ENCODE data around the gene PLPP4.
A peak's percentile ranks its signal among the peaks of the same experiment; 100 is the strongest.

Gene PLPP4

GRCh38 chr10:120530699-120531098 lies 73.7 kb downstream of the PLPP4 start:
- DNase-seq = no peak

- DNase-seq = no peak
These were observed 81.1 kb downstream of the PLPP4 start for GRCh38 chr10:120538091-120538490.

DNA sequence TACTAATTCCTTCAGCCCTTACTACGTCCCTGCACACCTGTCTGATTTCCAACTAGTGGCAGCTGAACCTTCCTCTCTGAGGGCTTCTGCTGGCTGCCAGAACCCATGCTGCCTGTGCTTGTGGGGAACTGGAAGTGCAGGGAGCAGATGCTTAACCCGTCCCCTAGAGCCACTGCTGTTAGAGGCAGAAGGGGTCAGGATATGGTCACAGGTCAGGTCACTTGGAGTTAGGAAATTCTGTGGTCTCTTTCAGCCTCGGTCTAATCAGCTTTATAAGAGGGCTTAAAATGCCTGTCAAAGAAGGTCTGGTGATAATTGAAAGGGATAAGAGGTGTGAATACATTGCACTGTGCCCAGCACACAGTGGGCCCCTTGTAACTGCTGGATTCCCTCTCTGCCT lies 82.0 kb downstream of the PLPP4 start:
- DNase-seq = no peak

- no peak for DNase-seq
These were observed 83.5 kb downstream of the PLPP4 start for GRCh38 chr10:120540486-120540885.

GRCh38 chr10:120541984-120542383 lies 85.0 kb downstream of the PLPP4 start:
- no peak for DNase-seq

DNA sequence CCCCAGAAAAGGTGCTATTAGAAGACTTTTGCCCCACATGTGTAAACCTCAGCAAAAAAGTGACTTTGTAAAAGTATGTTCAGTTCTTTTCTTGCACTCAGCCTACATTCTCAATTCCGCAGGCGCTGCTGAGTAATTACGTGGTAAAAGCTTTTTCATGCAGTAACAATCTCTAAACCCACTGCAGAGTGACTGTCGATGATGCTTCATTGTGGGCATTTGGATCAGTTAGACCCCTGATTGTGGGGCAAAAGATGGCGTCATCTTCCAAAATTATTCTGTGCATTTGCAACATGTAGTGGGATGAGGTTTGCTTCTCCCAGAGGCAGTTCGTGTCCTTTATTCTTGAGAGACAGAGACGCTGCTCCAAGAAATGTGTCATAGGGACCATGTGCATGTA lies 85.6 kb downstream of the PLPP4 start:
- DNase-seq = no peak

GRCh38 chr10:120543291-120543690 lies 86.3 kb downstream of the PLPP4 start:
- no peak for DNase-seq

- DNase-seq = no peak
These were observed 91.2 kb downstream of the PLPP4 start for GRCh38 chr10:120548210-120548609.

GRCh38 chr10:120552262-120552661 lies 95.2 kb downstream of the PLPP4 start:
- DNase-seq = no peak

DNA sequence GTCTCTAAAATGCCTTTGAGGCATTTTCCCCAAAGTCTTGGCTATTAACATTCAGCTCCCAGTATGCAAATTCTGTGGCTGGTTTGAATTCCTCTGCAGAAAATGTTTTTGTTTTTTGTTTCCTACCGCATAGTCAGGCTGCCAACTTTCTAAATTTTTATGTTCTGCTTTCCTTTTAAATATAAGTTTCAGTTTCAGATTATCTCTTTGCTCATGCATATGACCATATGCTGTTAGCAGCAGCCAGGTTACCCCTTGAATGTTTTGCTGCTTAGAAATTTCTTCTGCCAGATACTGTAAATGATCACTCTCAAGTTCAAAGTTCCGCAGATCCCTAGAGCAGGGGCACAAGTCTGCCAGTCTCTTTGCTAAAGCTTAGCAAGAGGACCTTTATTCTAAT lies 96.9 kb downstream of the PLPP4 start:
- DNase-seq = no peak

DNA sequence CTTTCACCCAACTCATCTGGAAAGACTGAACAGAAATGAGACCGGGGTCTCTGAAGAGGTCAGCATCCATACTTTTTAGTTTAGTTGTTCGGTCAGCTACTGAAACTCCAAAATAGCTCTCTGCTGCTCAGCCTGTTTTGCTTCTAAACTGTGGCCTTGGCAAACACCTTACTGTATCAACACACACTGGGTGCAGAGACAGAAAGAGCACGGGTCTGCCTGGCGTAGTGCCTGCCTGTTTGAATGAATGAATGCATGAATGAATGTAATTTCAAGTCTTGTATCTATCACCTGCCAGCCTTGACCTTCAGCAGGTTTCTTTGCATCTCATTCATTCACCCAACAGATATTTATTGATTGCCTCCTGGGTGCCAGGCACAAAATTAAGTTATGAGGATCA lies 98.4 kb downstream of the PLPP4 start:
- no peak for DNase-seq

DNA sequence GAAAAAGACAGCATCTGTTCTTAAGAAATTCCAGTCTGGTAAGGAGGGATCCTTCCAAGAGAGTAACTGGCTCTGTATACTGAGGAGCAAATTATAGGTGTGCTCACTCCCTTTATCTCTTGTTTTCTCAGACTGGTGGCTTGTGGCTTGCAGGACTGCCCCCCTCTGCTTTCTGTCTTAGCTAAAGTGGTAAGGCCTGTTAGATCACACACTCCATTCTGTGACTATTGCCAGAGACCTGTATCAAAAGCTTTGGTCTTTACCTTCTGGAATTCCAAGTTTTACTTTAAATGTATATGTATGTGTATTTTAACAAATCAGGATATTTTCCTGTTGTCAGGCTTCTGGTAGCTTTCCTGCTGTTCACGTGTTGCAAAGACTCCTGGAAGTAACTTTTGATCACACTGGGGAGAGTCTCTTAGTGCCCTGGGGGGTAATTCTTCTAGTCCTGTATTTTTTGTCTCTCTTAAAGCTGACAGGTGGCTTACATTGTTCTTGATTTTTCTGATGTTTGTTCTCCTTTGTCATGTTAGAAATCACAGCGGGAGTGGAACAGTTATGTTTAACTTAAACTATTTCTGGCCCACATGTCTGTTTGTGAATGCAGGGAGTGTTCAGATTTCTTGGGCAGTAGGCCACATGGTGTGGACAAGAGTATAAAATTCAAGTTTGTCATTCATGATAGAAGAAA lies 99.0 kb downstream of the PLPP4 start:
- DNase-seq = no peak

- DNase-seq = no peak
These were observed 100.3 kb downstream of the PLPP4 start for GRCh38 chr10:120557311-120557710.

- DNase-seq = no peak
These were observed 102.8 kb downstream of the PLPP4 start for GRCh38 chr10:120559800-120560199.

GRCh38 chr10:120562956-120563355 lies 105.9 kb downstream of the PLPP4 start:
- DNase-seq = no peak

DNA sequence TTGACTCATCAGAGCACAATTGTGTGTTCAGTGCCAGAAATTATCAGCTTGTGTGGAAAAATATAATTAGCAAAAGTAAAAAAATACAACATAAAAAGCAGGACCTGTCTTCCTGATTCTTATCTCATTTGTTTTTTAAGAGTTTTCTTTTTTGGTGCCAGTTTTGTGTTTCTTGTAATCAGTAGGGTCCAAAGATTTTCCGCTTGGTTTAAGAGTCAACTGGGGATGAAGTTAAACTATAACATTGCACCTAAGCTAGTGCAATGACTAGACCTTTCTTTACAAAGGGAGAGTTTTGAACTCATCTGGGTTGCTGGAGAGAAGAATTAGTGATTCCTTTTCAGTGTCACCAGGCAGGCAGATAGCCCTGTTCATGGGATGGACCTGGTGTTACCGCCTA lies 113.4 kb downstream of the PLPP4 start:
- no peak for DNase-seq

DNA sequence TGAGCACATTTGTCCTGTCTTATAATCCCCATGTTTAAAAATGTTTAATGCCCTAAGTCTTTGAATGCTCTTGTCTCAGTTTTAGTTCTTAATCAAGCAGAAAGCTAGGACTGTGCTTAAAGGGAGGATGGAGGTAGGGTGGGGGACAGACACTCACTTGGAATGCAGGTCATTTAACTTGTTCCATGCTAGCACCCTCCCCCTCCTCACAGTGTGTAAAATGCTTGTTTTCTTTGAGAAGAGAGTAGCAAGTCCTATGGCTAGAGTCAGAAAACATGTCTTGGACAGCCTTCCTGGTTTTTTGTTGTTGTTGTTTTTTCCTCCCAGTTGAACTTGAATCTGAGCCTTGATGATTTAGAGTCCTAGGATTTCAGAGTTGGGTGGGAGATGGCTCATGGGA lies 114.2 kb downstream of the PLPP4 start:
- DNase-seq = no peak

DNA sequence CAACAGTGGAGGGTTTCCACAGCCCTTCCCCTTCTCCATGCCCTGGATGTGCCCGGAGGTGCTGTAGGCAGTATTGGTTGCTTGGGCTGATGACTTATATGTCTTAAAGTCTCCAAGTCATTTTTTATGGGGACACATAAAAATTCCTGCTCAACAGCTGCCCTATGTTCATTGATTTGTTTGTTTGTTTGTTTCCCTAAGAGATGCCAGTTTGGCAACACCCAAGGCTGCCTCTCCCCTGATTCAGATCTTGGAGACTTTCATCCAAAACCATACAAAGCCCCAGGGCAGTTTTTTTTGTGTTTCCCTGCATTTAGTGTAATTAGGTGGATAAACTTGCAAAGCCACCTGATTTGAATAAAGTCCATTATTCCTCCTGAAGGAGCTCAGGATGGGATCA lies 115.3 kb downstream of the PLPP4 start:
- no peak for DNase-seq

GRCh38 chr10:120573355-120573754 lies 116.3 kb downstream of the PLPP4 start:
- no peak for DNase-seq

- peak; percentile 14 for DNase-seq
These were observed 118.0 kb downstream of the PLPP4 start for GRCh38 chr10:120574981-120575380.

DNA sequence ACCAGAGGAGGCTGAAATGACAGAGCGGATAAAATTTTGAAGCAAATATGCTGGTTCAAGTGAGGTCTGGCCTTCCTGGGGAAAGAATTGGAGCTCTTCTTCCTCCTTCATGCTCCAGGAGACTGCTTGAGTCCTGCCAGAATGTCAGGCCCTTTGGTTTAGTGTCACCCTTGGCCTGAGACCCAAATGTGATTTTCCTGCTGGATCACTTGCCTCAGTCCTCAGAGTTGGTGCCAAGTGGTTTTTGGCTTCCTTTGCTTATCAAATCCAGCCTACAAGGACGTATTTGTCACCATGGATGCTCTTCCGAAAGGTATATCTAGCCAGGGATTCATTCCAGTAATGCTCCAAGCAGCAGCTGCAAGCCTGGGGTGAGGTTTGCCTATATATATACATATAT lies 118.4 kb downstream of the PLPP4 start:
- no peak for DNase-seq

DNA sequence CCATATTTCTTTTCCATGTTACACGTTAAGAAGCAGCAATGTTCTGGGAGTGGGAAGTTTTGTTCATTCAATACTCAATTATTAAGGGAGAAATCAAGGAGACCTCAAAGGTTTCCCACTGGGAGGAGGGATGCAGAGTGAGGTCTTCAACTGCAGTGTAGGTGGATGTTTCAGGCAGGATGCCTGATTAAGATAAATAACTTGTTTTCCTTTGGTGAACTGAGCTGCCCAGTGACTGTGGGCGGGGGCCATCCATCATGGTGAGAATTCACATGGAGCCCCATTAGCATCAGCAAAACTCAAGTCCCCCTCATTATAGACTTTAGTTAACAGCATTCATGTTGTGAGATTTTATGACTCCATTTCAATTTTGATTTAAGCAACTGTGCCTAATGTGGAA lies 121.1 kb downstream of the PLPP4 start:
- DNase-seq = no peak

DNA sequence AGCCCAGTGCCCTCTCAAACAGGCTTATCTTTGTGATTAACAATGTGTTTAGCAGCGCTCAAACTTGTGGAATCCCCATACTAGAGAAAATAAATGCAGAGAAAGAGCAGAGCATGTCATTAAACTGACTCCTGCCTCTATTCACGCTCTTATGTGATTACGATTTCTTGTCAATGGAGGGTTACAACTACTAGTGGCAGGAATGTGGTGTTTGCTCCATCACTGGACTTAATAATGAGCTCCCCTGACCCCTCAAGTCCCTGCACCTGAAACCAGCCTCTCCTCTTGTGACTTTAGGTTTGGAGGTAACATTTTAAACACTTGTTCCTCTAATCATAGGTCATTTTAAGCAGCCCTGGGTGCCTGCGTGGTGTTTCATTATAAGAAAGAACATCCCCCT lies 121.9 kb downstream of the PLPP4 start:
- no peak for DNase-seq

DNA sequence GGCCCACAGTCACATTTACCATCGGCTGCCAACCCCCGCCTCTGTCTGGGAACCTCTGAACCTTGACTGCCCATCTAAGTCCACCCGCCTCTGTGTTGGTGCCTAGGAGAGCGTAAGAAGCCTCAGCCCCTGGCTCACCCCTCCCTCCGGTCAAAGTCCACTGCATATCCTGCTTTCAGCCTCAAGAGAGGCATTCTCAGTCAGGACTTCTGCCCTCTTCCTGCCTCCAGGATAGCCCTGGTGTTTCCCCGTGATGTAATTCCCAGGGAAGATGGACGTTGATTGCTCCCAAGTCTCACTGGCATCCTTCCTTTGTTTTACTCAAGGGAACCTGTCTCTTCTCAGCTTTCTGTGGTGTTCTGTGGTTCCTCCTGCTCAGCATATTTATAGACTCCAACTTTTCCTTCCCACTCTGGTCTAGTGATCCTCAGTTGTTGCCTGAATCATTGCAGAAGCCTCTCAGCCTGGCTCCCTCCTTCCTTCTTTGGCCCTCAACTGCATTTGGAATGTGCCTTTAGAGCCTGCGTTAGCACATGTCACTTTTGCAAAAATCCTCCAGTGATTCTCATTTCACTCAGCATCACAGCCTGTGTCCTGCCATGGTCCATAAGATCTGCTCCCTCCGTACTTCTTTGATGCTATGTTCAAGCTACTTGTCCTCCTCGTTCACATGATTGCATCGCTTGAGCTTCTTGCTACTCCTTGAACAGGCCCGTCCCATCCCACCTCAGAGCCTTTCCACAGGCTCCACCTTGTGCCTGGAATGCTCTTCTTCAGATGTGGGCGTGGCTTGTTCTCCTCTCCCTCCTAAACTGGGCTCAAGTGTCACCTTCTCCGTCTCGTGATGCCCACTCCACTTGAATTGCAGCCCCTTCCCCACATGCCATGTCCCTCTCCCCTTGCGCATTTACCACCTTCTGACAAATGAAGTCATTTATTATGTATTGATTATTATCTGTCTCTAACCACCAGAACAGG lies 124.2 kb downstream of the PLPP4 start:
- no peak for DNase-seq
